AG09309 (cell line): ENCODE measurements around the gene MCM8.

Experiments
- DNase-seq: peaks from one replicate; pipeline ENCODE4 v3.0.0-alpha.2; 2010; ENCODE audit warnings: low read depth
- H3K4me3 ChIP-seq: 2 replicates; pipeline ENCODE4 v1.5.1; 2011; ENCODE audit warnings: mild to moderate bottlenecking, low read depth, low read length, moderate library complexity; ENCODE audit not compliant: control insufficient read depth
- TF ChIP-seq, protein P1 (sequence below): IDR thresholded peaks from 2 replicates; pipeline ENCODE4 v1.5.1; 2011; ENCODE audit warnings: mild to moderate bottlenecking, low read depth, low read length, inconsistent platforms; ENCODE audit not compliant: insufficient read depth, control insufficient read depth; ENCODE audit errors: missing control alignments

Gene MCM8

DNA sequence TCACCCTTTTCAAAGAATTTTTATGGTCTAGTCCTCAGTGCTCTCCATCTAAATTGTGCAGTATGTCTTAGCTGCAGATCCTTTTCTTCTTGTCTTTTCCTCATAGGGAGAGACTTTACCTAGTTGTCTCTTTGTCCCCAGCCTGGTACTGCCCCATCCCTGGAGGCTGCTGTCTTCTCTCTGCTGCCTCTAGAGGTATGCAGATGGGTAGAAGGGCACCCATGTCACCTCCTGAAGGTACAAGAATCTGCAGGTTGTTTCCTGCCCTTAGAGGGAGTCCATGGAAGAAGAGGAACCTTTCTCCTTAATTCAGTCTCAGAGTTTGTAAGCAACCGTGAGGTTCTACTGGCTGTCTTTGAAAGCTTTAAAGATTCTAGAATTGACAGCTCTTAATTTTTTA lies 39.1 kb downstream of the MCM8 start:
- TF ChIP-seq, protein P1, sequence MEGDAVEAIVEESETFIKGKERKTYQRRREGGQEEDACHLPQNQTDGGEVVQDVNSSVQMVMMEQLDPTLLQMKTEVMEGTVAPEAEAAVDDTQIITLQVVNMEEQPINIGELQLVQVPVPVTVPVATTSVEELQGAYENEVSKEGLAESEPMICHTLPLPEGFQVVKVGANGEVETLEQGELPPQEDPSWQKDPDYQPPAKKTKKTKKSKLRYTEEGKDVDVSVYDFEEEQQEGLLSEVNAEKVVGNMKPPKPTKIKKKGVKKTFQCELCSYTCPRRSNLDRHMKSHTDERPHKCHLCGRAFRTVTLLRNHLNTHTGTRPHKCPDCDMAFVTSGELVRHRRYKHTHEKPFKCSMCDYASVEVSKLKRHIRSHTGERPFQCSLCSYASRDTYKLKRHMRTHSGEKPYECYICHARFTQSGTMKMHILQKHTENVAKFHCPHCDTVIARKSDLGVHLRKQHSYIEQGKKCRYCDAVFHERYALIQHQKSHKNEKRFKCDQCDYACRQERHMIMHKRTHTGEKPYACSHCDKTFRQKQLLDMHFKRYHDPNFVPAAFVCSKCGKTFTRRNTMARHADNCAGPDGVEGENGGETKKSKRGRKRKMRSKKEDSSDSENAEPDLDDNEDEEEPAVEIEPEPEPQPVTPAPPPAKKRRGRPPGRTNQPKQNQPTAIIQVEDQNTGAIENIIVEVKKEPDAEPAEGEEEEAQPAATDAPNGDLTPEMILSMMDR, result no peak
- H3K4me3 ChIP-seq, result no peak overlapping the region
- no peak for DNase-seq

DNA sequence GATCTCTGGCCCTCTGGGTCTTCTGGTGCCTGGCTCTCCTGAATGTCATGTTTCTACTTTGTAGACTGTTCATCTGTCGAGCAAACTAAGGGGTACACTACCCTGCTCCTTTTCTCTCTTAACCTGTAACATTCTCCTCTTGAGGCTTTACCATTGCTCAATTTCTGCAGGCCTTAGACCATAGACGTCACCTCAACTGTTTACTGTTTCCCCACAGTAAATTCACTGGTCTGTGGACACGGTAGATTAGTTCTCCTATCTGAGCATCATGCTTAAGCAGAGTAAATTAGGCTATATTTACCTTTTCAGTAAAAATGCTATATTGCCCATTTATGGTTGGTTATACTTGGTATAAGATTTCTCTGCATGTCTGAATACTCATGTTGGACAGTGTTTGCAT lies 40.5 kb downstream of the MCM8 start:
- TF ChIP-seq, protein P1, result no peak
- H3K4me3 ChIP-seq, result no peak overlapping the region
- DNase-seq, result no peak

DNA sequence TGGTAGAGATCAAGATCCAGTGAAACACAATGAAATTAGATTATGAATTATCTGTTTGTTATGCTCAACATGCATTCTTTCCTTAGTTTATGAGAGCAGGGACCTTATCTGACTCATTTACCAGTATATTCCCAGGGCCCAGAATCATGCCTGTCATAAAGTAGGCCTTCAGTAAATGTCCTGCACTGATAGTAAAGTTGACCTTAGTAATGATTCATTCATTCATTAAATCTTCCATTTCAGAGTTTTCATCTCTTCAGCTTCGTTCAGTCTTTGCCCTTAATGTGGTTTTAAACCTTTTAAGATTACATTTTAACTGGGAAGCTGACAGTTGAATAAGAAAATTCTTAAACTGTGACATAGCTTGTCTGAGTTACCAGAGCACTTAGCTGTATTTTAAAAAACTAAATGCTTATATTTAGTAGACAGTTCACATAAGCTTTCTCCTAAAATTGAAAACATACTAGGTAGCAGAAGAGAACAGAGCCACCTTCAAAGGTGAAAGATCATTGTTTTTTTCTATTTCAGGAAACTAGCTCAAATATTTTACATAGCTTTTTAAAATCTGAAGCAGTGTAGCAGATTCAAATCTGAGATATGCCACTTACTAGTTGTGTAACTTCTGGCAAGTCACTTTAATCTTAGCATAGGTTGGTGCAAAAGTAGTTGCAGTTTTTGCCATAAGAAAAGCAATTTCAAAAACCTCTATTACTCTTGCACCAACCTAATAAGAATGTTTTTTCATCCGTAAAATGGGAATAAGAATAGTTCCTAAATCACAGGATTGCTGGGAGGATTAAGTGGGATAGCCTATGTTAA lies 41.4 kb downstream of the MCM8 start:
- TF ChIP-seq, protein P1, result no peak
- peak; percentile 60 for DNase-seq
- H3K4me3 ChIP-seq, result no peak overlapping the region

DNA sequence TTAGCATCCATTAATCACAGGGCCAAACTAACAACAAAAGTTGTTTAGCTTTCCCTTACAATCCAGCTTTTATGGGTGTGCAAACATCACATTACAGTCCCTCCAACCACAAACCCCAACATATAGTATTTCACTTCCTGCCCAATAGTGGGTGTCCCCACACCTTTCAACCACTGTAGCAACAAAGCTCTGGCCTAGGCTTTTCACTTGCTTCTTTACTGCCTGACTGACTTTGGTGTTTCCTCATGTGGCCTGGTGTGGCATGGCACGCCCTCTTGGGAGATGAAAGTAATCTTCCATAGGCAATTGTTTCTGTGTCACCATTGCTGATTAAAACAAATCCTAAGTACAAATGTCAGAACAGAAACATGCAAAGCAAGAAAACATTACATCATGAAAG lies 46.3 kb downstream of the MCM8 start:
- no peak overlapping the region for H3K4me3 ChIP-seq

DNA sequence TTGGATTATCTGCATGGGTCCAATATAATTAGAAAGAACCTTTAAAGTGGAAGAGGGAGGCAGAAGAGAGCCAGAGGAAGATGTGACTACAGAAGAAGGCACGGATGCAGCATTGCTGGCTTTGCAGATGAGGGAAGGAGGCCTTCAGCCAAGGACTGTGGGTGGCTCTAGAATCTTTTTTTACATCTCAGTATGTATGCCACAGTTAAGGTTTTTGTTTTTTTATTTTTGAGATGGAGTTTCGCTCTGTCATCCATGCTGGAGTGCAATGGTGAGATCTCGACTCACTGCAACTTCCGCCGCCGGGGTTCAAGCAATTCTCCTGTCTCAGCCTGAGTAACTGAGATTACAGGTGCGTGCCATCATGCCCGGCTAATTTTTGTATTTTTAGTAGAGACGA lies 49.3 kb downstream of the MCM8 start:
- DNase-seq, result no peak
- H3K4me3 ChIP-seq, result no peak overlapping the region
- TF ChIP-seq, protein P1, result no peak

More for the DNA sequence above, 46.3 kb downstream of the MCM8 start:
- TF ChIP-seq, protein P1, result no peak
- no peak for DNase-seq

DNA sequence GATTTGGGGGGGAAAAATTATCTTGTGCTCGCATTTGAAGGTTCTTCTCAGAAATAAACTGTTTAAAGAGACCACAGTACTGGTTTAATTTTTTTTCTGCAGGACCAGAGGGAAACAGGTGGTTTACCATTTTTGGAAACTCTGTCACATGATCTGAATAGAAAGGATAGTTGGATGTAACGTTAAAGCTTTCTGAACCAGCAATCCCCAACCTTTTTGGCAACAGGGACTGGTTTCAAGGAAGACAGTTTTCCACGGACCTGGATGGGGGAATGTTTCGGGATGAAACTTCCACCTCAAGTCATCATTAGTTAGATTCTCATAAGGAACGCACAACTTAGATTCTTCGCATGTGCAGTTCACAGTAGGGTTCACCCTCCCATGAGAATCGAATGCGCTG lies 50.4 kb downstream of the MCM8 start:
- TF ChIP-seq, protein P1, result no peak
- no peak overlapping the region for H3K4me3 ChIP-seq
- no peak for DNase-seq
